SK-N-SH treated with all-trans-retinoic acid at 6 μM for 48 hours (cell line): ENCODE measurements around the gene CAMK2A.

Source experiments
- RARB ChIP-seq: fragments of 250-450 bp; sonication (Bioruptor Pico); IDR thresholded peaks from 2 replicates; pipeline ENCODE4 v1.8.0; 2021; ENCODE audit warnings: mild to moderate bottlenecking, moderate library complexity
- SNAI2 ChIP-seq: fragments of 250-450 bp; sonication (Bioruptor Pico); IDR thresholded peaks from 2 replicates; pipeline ENCODE4 v1.5.0; 2020; ENCODE audit warnings: mild to moderate bottlenecking, moderate library complexity
- TF ChIP-seq, protein P1 (sequence below): fragments of 250-450 bp; sonication (Bioruptor Pico); IDR thresholded peaks from 2 replicates; pipeline ENCODE4 v1.8.0; 2020; ENCODE audit warnings: mild to moderate bottlenecking, moderate library complexity, borderline replicate concordance

DNA sequence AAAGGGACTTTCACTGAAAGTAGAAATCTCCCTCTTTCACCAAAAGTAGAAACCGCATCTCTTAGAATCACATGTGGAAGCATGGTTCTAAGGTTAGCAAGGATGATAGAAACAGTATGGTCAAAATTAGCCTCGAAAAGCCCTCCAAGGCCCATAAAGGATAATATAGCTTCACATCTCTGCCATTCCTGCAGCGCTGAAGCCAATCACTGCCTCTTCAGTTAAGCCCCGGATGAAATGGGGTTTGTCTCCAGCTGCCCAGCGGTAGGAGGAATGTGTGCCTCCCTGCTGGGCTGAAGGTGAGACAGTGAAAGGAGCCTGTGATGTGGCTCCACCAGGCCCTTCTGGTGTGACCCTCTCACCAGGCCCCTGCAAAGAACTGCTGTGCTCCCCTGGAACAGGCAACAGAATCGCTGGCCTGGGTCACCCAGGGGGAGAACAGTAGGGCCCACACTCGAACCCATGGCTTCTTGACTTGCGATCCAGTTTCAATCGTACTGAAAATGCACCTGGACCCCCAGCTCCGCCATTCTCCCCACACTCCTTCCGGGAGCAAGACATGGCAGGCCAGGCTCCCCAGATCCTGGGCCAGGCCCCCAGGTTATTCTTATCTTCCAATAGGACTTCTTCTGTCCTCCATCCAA lies 47.2 kb downstream of the CAMK2A start:
- no peak for TF ChIP-seq SNAI2 (CRISPR knock-in tag)
- TF ChIP-seq, protein P1, sequence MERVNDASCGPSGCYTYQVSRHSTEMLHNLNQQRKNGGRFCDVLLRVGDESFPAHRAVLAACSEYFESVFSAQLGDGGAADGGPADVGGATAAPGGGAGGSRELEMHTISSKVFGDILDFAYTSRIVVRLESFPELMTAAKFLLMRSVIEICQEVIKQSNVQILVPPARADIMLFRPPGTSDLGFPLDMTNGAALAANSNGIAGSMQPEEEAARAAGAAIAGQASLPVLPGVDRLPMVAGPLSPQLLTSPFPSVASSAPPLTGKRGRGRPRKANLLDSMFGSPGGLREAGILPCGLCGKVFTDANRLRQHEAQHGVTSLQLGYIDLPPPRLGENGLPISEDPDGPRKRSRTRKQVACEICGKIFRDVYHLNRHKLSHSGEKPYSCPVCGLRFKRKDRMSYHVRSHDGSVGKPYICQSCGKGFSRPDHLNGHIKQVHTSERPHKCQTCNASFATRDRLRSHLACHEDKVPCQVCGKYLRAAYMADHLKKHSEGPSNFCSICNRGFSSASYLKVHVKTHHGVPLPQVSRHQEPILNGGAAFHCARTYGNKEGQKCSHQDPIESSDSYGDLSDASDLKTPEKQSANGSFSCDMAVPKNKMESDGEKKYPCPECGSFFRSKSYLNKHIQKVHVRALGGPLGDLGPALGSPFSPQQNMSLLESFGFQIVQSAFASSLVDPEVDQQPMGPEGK (CRISPR knock-in tag): no peak
- TF ChIP-seq RARB (CRISPR knock-in tag): no peak
